GM13977 (cell line): ENCODE measurements around the gene EIF4G2.
A peak's percentile ranks its signal among the peaks of the same experiment; 100 is the strongest.

ENCODE experiments used
- DNase-seq: peaks from one replicate; pipeline ENCODE4 v3.0.0; 2012; ENCODE audit warnings: low spot score
- CTCF ChIP-seq: IDR thresholded peaks from 2 replicates; pipeline ENCODE4 v1.5.1; 2012; ENCODE audit warnings: mild to moderate bottlenecking, control low read depth; ENCODE audit not compliant: insufficient read depth; ENCODE audit errors: extremely low read depth, missing control alignments
- in situ Hi-C: fragments of 300-500 bp; cut with MboI; formaldehyde crosslinking; loops from one replicate; pipeline ENCODE4 v1.12.0; 2022; ENCODE audit warnings: low sequenced_read_pairs, low pct_unique_long_range_greater_than_20kb, mixed read lengths, inconsistent platforms; ENCODE audit not compliant: unreplicated experiment

EIF4G2 gene

GRCh38 chr11:10808553-10809372 lies at the start of gene EIF4G2:
Gene EIF4G2, minus strand, starts transcription at chr11:10808926.
- no peak for TF ChIP-seq CTCF
- peak; percentile 98 for DNase-seq
- in situ Hi-C loops: no loop called here

- no peak for TF ChIP-seq CTCF
- in situ Hi-C loops: no loop called here
- DNase-seq: peak; percentile 89
These were observed 49.1 kb upstream of the EIF4G2 start, which contains the start of gene ZBED5 for GRCh38 chr11:10857709-10858438. Gene ZBED5, minus strand, starts transcription at chr11:10858053. Its CDS starts 3,108 bp downstream, at chr11:10854945.

GRCh38 chr11:10857459-10857708 lies 48.7 kb upstream of the EIF4G2 start:
- in situ Hi-C loops: no loop called here
- DNase-seq: no peak
- no peak for TF ChIP-seq CTCF

- peak; percentile 16 for DNase-seq
- no peak for TF ChIP-seq CTCF
- in situ Hi-C loops: no loop called here
These were observed 48.1 kb upstream of the EIF4G2 start for GRCh38 chr11:10856689-10857458.

- no peak for TF ChIP-seq CTCF
- in situ Hi-C loops: no loop called here
- no peak for DNase-seq
These were observed 46.6 kb upstream of the EIF4G2 start for GRCh38 chr11:10855295-10855694.

- in situ Hi-C loops: no loop called here
- DNase-seq: no peak
- no peak for TF ChIP-seq CTCF
These were observed 39.5 kb upstream of the EIF4G2 start for GRCh38 chr11:10847960-10848860.
